MM.1S (cell line): ENCODE measurements around the gene ATXN1.

Source experiments
- EZH2 ChIP-seq: fragments of 300-600 bp; sonication (generic); optimal IDR thresholded peaks from 2 replicates; pipeline ENCODE3; 2017; ENCODE audit warnings: low read depth, mild to moderate bottlenecking, antibody characterized with exemption, low read length, mixed read lengths
- EZH2phosphoT487 ChIP-seq: fragments of 300-600 bp; sonication (generic); IDR thresholded peaks from 2 replicates; pipeline ENCODE4 v1.6.1; 2018; ENCODE audit warnings: antibody characterized with exemption, low read length
- TF ChIP-seq, protein P1 (sequence below): fragments of 300-600 bp; sonication (generic); IDR thresholded peaks from 2 replicates; pipeline ENCODE4 v1.5.1; 2016; ENCODE audit warnings: antibody characterized with exemption, low read length, mixed read lengths

DNA sequence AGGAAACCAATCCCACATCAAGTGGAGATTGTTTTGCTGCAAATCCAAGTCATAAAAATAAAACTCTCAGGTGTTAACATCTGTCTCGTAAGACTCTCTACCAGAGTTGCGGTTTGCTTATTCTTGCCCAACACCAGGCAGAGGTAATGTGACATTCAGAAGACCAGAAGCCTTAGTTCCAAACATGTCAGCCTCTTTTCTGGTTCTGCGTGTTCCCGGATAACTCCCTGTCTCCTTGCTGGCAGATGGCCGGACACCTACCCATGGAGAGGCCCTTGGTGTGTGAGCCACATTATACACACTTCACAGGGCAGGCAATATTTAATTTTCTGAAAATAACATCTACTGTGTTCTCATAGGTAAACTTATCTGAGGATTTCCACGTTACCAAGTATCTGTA lies 449.5 kb downstream of the ATXN1 start:
- no peak for TF ChIP-seq EZH2
- TF ChIP-seq EZH2phosphoT487, result no peak
- TF ChIP-seq, protein P1, sequence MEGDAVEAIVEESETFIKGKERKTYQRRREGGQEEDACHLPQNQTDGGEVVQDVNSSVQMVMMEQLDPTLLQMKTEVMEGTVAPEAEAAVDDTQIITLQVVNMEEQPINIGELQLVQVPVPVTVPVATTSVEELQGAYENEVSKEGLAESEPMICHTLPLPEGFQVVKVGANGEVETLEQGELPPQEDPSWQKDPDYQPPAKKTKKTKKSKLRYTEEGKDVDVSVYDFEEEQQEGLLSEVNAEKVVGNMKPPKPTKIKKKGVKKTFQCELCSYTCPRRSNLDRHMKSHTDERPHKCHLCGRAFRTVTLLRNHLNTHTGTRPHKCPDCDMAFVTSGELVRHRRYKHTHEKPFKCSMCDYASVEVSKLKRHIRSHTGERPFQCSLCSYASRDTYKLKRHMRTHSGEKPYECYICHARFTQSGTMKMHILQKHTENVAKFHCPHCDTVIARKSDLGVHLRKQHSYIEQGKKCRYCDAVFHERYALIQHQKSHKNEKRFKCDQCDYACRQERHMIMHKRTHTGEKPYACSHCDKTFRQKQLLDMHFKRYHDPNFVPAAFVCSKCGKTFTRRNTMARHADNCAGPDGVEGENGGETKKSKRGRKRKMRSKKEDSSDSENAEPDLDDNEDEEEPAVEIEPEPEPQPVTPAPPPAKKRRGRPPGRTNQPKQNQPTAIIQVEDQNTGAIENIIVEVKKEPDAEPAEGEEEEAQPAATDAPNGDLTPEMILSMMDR, result no peak
